ENCODE results near the gene SECISBP2. TPM values are rescaled to one million over a fixed set of nuclear protein-coding genes. Genes with fewer than 3 reads are reported as not detected.

SECISBP2 gene
- total and polyA plus RNA-seq, 2 donors (not counting 1 experiment from before 2014, with no cell fraction given): 56.6 to 124 TPM

DNA sequence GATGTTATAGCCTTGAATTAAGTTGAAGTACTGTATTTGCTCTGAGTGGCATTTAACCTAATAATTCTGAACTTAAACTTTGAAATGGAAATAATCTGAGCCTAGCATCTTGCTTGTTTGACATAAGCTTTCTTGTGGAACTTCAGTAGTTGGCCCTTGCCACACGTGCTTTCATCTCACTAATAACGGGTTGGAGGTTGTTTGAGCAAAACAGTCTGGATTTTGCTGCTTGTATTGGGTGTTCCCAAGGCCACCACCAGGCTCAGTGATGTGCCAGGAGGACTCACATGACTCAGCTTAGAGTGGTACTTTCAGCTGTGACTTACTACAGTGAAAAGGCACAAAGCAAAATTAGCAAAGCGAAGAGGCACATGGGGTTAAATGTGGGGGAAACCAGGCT, 35.7 kb downstream of the SECISBP2 start:
- H3K27ac Mint-ChIP-seq: no peak overlapping the region
- intact Hi-C loops (cut with micrococcal nuclease): no loop called here
- H3K9me3 Mint-ChIP-seq (ENCODE audit: insufficient read depth): no peaks in the 10 kb centered on the region
- DNase-seq (no peak), ATAC-seq (ENCODE audit: low read depth) (no peak)
- POLR2A ChIA-PET: no interaction called here
- Histone ChIP-seq H3K9me3 (ENCODE audit: control extremely low read depth in 1 of 3, control insufficient read depth in 2 of 3, insufficient read depth in 1 of 3, low read length in 2 of 3) (no peaks in the 10 kb centered on the region), H3K79me2 (ENCODE audit: control insufficient read depth, insufficient read depth, low read length) (peaks cover 15% of the 10 kb centered on the region), H3K36me3 (replicated peaks in 1 of 2; ENCODE audit: control extremely low read depth in 1 of 2, control insufficient read depth in 1 of 2, extremely low read depth in 1 of 2, insufficient read depth in 2 of 2, low read length in 1 of 2) (peaks cover 4 to 91% of the 10 kb centered on the region in 2 experiments), H3K4me2 (replicated peaks; ENCODE audit: low read depth, low read length, poor library complexity, severe bottlenecking) (no peak overlapping the region), H3K4me1 (ENCODE audit: control insufficient read depth in 2 of 2, insufficient read depth in 2 of 2, low read length in 2 of 2) (peaks cover 0 to 7% of the 10 kb centered on the region in 2 donors), H3K27me3 (replicated peaks in 1 of 4; ENCODE audit: control extremely low read depth in 1 of 4, control insufficient read depth in 3 of 4, insufficient read depth in 4 of 4, low read length in 3 of 4) (no peaks in the 10 kb centered on the region), H3K4me3 (ENCODE audit: control extremely low read depth in 1 of 5, extremely low read depth in 1 of 5, insufficient read depth in 1 of 5, low read depth in 2 of 5, low read length in 4 of 5) (no peak overlapping the region), H2AFZ (ENCODE audit: insufficient read depth, low read depth, low read length, poor library complexity, severe bottlenecking) (no peak overlapping the region), H3K27ac (ENCODE audit: low read length in 2 of 2) (no peak overlapping the region), H3K9ac (ENCODE audit: low read length) (no peak overlapping the region), H4K20me1 (ENCODE audit: control insufficient read depth, insufficient read depth, low read length, poor library complexity, severe bottlenecking) (peaks cover 33% of the 10 kb centered on the region)
- H3K4me3 Mint-ChIP-seq: no peak overlapping the region
- peaks cover 9% of the 10 kb centered on the region for H3K4me1 Mint-ChIP-seq
- 100% methylated on average over 2 of the region's 3 CpGs for WGBS (ENCODE audit: insufficient coverage)
- no peaks in the 10 kb centered on the region for H3K27me3 Mint-ChIP-seq
- TF ChIP-seq, protein P1, sequence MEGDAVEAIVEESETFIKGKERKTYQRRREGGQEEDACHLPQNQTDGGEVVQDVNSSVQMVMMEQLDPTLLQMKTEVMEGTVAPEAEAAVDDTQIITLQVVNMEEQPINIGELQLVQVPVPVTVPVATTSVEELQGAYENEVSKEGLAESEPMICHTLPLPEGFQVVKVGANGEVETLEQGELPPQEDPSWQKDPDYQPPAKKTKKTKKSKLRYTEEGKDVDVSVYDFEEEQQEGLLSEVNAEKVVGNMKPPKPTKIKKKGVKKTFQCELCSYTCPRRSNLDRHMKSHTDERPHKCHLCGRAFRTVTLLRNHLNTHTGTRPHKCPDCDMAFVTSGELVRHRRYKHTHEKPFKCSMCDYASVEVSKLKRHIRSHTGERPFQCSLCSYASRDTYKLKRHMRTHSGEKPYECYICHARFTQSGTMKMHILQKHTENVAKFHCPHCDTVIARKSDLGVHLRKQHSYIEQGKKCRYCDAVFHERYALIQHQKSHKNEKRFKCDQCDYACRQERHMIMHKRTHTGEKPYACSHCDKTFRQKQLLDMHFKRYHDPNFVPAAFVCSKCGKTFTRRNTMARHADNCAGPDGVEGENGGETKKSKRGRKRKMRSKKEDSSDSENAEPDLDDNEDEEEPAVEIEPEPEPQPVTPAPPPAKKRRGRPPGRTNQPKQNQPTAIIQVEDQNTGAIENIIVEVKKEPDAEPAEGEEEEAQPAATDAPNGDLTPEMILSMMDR (IDR thresholded peaks at IDR 0.05): no peak
- no peak for TF ChIP-seq EZH2 (IDR thresholded peaks at IDR 0.05; ENCODE audit: borderline replicate concordance, insufficient read depth, low read depth, low read length, poor library complexity, severe bottlenecking)
- CTCF ChIA-PET: interaction anchor here (0.6 kb wide), 1 partner anchor 223 kb away, joined by 4 read pairs; no protein-coding TSS in a partner anchor

DNA sequence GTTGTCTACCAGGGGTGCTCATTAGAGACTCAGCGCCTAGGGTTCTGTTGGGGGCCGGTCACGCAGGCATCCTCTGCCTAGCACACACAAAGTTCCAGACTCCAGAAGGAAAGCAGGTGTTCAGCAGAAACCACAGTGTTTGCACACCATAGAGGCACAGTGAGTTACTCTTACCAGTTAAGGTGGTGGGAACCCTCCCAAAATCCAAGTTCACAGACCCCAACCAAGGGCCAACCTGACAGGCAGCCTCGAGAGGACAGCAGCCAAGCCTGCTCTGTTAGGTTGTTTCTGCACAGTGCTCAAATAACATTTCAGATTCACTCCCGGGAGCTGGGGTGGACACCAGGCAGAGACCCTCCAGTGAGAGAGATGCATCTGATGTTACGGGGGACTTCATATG, 36.2 kb downstream of the SECISBP2 start:
- ChIA-PET CTCF (no interaction called here), POLR2A (no interaction called here)
- Histone ChIP-seq H3K4me3 (ENCODE audit: control extremely low read depth in 1 of 5, extremely low read depth in 1 of 5, insufficient read depth in 1 of 5, low read depth in 2 of 5, low read length in 4 of 5) (no peak overlapping the region), H3K36me3 (replicated peaks in 1 of 2; ENCODE audit: control extremely low read depth in 1 of 2, control insufficient read depth in 1 of 2, extremely low read depth in 1 of 2, insufficient read depth in 2 of 2, low read length in 1 of 2) (peaks cover 4 to 89% of the 10 kb centered on the region in 2 experiments), H4K20me1 (ENCODE audit: control insufficient read depth, insufficient read depth, low read length, poor library complexity, severe bottlenecking) (peaks cover 33% of the 10 kb centered on the region), H3K4me2 (replicated peaks; ENCODE audit: low read depth, low read length, poor library complexity, severe bottlenecking) (no peak overlapping the region), H3K9me3 (ENCODE audit: control extremely low read depth in 1 of 3, control insufficient read depth in 2 of 3, insufficient read depth in 1 of 3, low read length in 2 of 3) (no peaks in the 10 kb centered on the region), H3K9ac (ENCODE audit: low read length) (no peak overlapping the region), H3K79me2 (ENCODE audit: control insufficient read depth, insufficient read depth, low read length) (peaks cover 15% of the 10 kb centered on the region), H3K27ac (ENCODE audit: low read length in 2 of 2) (no peak overlapping the region), H3K4me1 (ENCODE audit: control insufficient read depth in 2 of 2, insufficient read depth in 2 of 2, low read length in 2 of 2) (peaks cover 0 to 7% of the 10 kb centered on the region in 2 donors), H2AFZ (ENCODE audit: insufficient read depth, low read depth, low read length, poor library complexity, severe bottlenecking) (no peak overlapping the region), H3K27me3 (replicated peaks in 1 of 4; ENCODE audit: control extremely low read depth in 1 of 4, control insufficient read depth in 3 of 4, insufficient read depth in 4 of 4, low read length in 3 of 4) (no peaks in the 10 kb centered on the region)
- Mint-ChIP-seq H3K27ac (no peak overlapping the region), H3K4me3 (no peak overlapping the region), H3K27me3 (no peaks in the 10 kb centered on the region), H3K4me1 (peaks cover 9% of the 10 kb centered on the region), H3K9me3 (ENCODE audit: insufficient read depth) (no peaks in the 10 kb centered on the region)
- ATAC-seq (ENCODE audit: low read depth): no peak
- TF ChIP-seq EZH2 (IDR thresholded peaks at IDR 0.05; ENCODE audit: borderline replicate concordance, insufficient read depth, low read depth, low read length, poor library complexity, severe bottlenecking): no peak
- TF ChIP-seq, protein P1 (IDR thresholded peaks at IDR 0.05): no peak
- intact Hi-C loops (cut with micrococcal nuclease): no loop called here
- WGBS (ENCODE audit: insufficient coverage): 98% methylated on average over 6 of the region's 6 CpGs
- no peak for DNase-seq
